ENCODE measurements around the gene GPAT3. TPM values are rescaled to one million over a fixed set of nuclear protein-coding genes. Genes with fewer than 3 reads are reported as not detected.

The GPAT3 gene
- total and polyA plus RNA-seq, 2 experiments from 2014 or later = 1.2 to 2.0 TPM

DNA sequence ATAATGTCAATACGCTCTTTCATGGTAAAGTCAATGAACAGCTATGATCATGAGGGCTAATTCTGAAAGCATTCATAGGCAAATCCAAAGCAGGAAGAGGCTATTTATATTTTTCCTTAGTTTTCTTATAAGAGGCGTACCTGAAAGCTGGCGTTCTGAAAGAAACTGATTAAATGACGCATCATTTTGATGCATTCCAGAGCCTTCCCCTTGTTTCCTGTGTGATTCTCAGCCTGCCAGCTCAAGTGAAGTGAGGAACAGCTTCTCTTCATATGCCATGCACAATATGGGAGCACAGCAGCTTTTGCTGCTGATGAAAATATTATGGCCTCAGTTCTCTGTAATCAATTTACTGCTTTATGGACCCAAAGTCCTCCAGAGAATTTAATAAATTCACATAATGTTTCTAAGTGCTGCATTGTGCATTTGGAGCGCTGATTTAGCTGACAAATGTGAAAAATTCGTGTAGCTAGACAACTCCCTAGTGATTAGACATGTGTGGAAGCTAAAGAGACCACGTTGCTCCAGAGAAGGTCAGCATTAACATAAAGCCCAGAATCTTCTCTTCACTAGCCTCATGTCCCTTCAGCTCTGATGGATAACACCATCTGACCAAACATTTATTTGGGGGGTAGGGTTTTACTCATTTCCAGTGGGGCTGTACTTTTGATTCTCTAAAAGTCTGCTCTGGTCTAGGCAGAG is 110.8 kb downstream of the GPAT3 start:
- Histone ChIP-seq H3K36me3 (ENCODE audit: insufficient read depth) (no peaks in the 10 kb centered on the region), H3K4me3 (no peak overlapping the region), H3K27me3 (ENCODE audit: insufficient read depth) (no peaks in the 10 kb centered on the region), H3F3A (replicated peaks; ENCODE audit: low read depth) (no peaks in the 10 kb centered on the region), H3K4me2 (no peak overlapping the region), H2AFZ (no peak overlapping the region), H4K20me1 (replicated peaks; ENCODE audit: insufficient read depth) (no peaks in the 10 kb centered on the region), H3K4me1 (ENCODE audit: insufficient read depth) (no peaks in the 10 kb centered on the region), H3K9me2 (ENCODE audit: insufficient read depth) (no peaks in the 10 kb centered on the region), H3K79me2 (replicated peaks; ENCODE audit: insufficient read depth) (no peaks in the 10 kb centered on the region), H3K27ac (ENCODE audit: low read depth) (no peak overlapping the region)
- Mint-ChIP-seq H3K27ac (no peak overlapping the region; the same call in 1 of the 2 replicates), H3K4me1 (peaks cover 5% of the 10 kb centered on the region), H3K9me3 (no peaks in the 10 kb centered on the region), H3K36me3 (ENCODE audit: low read depth) (no peaks in the 10 kb centered on the region), H3K4me3 (no peak overlapping the region), H3K27me3 (ENCODE audit: insufficient read depth, low read depth, poor library complexity) (peaks cover 3% of the 10 kb centered on the region)
- DNase-seq (ENCODE audit: low spot score) (no peak), ATAC-seq (no peak)
- TF ChIP-seq NANOG (IDR thresholded peaks at IDR 0.05; ENCODE audit: borderline replicate concordance) (no peak), POLR2AphosphoS5 (IDR thresholded peaks at IDR 0.05; ENCODE audit: low read depth) (no peak), EZH2phosphoT487 (IDR thresholded peaks at IDR 0.05; ENCODE audit: unreplicated experiment) (no peak), STAT1 (IDR thresholded peaks at IDR 0.05; ENCODE audit: unreplicated experiment) (no peak), JUNB (IDR thresholded peaks at IDR 0.05; ENCODE audit: unreplicated experiment) (no peak)
- TF ChIP-seq, protein P1, sequence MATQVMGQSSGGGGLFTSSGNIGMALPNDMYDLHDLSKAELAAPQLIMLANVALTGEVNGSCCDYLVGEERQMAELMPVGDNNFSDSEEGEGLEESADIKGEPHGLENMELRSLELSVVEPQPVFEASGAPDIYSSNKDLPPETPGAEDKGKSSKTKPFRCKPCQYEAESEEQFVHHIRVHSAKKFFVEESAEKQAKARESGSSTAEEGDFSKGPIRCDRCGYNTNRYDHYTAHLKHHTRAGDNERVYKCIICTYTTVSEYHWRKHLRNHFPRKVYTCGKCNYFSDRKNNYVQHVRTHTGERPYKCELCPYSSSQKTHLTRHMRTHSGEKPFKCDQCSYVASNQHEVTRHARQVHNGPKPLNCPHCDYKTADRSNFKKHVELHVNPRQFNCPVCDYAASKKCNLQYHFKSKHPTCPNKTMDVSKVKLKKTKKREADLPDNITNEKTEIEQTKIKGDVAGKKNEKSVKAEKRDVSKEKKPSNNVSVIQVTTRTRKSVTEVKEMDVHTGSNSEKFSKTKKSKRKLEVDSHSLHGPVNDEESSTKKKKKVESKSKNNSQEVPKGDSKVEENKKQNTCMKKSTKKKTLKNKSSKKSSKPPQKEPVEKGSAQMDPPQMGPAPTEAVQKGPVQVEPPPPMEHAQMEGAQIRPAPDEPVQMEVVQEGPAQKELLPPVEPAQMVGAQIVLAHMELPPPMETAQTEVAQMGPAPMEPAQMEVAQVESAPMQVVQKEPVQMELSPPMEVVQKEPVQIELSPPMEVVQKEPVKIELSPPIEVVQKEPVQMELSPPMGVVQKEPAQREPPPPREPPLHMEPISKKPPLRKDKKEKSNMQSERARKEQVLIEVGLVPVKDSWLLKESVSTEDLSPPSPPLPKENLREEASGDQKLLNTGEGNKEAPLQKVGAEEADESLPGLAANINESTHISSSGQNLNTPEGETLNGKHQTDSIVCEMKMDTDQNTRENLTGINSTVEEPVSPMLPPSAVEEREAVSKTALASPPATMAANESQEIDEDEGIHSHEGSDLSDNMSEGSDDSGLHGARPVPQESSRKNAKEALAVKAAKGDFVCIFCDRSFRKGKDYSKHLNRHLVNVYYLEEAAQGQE (IDR thresholded peaks at IDR 0.05; ENCODE audit: unreplicated experiment) = no peak

DNA sequence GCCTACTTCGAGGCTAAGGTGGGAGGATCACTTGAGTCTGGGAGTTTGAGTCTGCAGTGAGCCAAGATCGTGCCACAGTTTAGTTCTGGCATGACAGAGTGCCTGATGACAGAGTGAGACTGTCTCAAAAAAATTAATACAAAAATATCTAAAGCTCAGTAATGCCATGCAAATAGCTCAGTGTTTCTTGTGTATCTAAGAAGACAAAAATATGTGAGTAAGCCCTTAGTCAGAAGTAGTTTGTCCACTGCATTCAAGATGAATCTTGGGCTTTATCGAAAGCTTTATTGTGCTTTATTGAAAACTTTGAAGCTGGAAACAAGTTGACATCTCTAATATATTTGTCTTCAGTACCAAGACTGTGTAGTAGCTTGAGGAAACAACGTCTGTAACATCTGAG is 115.9 kb downstream of the GPAT3 start:
- DNase-seq (ENCODE audit: low spot score) (no peak), ATAC-seq (no peak)
- no peaks in the 10 kb centered on the region for H3K27me3 ChIP-seq (ENCODE audit: insufficient read depth)
- H3K4me3 ChIP-seq = no peak overlapping the region
- H3K27me3 Mint-ChIP-seq (ENCODE audit: insufficient read depth, low read depth, poor library complexity) = no peaks in the 10 kb centered on the region
- H3K4me3 Mint-ChIP-seq = no peak overlapping the region
- H3K4me1 Mint-ChIP-seq = no peaks in the 10 kb centered on the region
- H3K9me2 ChIP-seq (ENCODE audit: insufficient read depth) = peaks cover 8% of the 10 kb centered on the region; the same call in 1 of the 2 replicates
- H3K79me2 ChIP-seq (replicated peaks; ENCODE audit: insufficient read depth) = no peaks in the 10 kb centered on the region
- TF ChIP-seq EZH2 (IDR thresholded peaks at IDR 0.05; ENCODE audit: low read depth, unreplicated experiment) (no peak), POLR2AphosphoS5 (IDR thresholded peaks at IDR 0.05; ENCODE audit: low read depth) (no peak), ZNF462 (CRISPR knock-in tag; IDR thresholded peaks at IDR 0.05) (no peak), ETS1 (IDR thresholded peaks at IDR 0.05) (no peak)
- no peak overlapping the region for H3K4me2 ChIP-seq
- peak overlapping the region; percentile 43; the same call in 1 of the 2 replicates for H2AFZ ChIP-seq
- no peaks in the 10 kb centered on the region for H3K36me3 ChIP-seq (ENCODE audit: insufficient read depth)
- H3K27ac ChIP-seq (ENCODE audit: low read depth) = no peak overlapping the region
- H3K4me1 ChIP-seq (ENCODE audit: insufficient read depth) = no peaks in the 10 kb centered on the region
- no peaks in the 10 kb centered on the region for H3K36me3 Mint-ChIP-seq (ENCODE audit: low read depth)
- H3K9me3 Mint-ChIP-seq = no peaks in the 10 kb centered on the region
- no peaks in the 10 kb centered on the region for H3F3A ChIP-seq (replicated peaks; ENCODE audit: low read depth)
- H4K20me1 ChIP-seq (replicated peaks; ENCODE audit: insufficient read depth) = no peaks in the 10 kb centered on the region
- no peak overlapping the region for H3K27ac Mint-ChIP-seq

All from GM23338 (cell line).